ENCODE results near the gene OR4D9. TPM values are rescaled to one million over a fixed set of nuclear protein-coding genes. Genes with fewer than 3 reads are reported as not detected.
"Not testable (repeated sequence)": the region's sequence is repeated elsewhere in the genome, so short reads cannot be mapped to it uniquely, and the experiment has no call there.

The OR4D9 gene
- total and polyA plus RNA-seq, 2 donors, result not detected

DNA sequence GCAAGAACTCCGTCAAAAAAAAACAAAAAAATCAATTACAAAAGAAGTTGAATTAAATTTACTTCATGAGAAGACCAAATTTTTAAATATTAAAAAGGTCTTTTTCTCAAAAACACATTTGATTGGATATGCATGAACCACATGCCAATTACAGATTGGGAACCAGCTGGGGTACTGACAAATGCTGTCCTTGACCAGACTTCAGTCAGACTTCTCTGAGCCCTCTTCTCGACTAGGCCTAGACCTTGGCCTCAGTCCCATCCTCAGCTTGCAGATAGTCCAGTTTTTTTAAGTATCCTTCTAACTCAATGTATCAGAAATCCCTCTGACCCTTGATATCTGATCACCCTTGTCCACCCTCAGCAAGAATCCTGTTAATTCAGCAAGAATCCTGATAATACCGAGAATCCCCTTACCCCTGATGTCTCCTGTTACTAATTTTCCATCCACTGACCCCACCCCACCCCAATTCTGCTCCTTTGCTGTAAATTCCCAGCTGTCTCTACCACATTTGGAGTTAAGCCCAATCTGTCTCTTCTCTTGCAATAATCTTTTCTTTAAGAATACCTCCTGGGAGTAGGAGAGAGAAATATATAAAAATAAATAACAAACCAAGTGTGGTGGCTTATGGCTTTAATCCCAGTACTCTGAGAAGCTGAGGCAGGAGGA lies 30.9 kb downstream of the OR4D9 start:
- WGBS, result 64% methylated on average over 3 of the region's 3 CpGs
- no peak overlapping the region for H3K27ac ChIP-seq (ENCODE audit: low read depth)

DNA sequence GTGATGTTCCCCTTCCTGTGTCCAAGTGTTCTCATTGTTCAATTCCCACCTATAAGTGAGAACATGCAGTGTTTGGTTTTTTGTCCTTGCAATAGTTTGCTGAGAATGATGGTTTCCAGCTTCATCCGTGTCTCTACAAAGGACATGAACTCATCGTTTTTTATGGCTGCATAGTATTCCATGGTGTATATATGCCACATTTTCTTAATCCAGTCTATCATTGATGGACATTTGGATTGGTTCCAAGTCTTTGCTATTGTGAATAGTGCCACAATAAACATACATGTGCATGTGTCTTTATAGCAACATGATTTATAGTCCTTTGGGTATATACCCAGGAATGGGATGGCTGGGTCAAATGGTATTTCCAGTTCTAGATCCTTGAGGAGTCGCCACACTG lies 32.4 kb downstream of the OR4D9 start:
- WGBS, result 88% methylated on average over 3 of the region's 3 CpGs
- not testable (repeated sequence) for DNase-seq (ENCODE audit: extremely low spot score); H3K27ac ChIP-seq (ENCODE audit: low read depth); H3K36me3 ChIP-seq (ENCODE audit: insufficient read depth); H3K4me1 ChIP-seq (ENCODE audit: insufficient read depth); H3K4me3 ChIP-seq (ENCODE audit: low read depth, low read length)

More for the DNA sequence above, 30.9 kb downstream of the OR4D9 start:
- DNase-seq (ENCODE audit: extremely low spot score), result no peak
- Histone ChIP-seq H3K4me3 (ENCODE audit: low read depth, low read length) (no peak overlapping the region), H3K36me3 (ENCODE audit: insufficient read depth) (no peaks in the 10 kb centered on the region), H3K4me1 (ENCODE audit: insufficient read depth) (no peaks in the 10 kb centered on the region)

- no peaks in the 10 kb centered on the region for H3K36me3 ChIP-seq (ENCODE audit: insufficient read depth)
- WGBS, result 78% methylated on average over 3 of the region's 3 CpGs
These were observed 33.5 kb downstream of the OR4D9 start for GRCh38 chr11:59544869-59545178.

GRCh38 chr11:59545179-59546020 lies 34.1 kb downstream of the OR4D9 start:
- Histone ChIP-seq H3K4me1 (ENCODE audit: insufficient read depth) (no peaks in the 10 kb centered on the region), H3K27ac (ENCODE audit: low read depth) (no peak overlapping the region), H3K4me3 (ENCODE audit: low read depth, low read length) (no peak overlapping the region), H3K36me3 (ENCODE audit: insufficient read depth) (no peaks in the 10 kb centered on the region)
- DNase-seq (ENCODE audit: extremely low spot score), result no peak
- 91% methylated on average over 24 of the region's 24 CpGs for WGBS

More at GRCh38 chr11:59544869-59545178, 33.5 kb downstream of the OR4D9 start:
- Histone ChIP-seq H3K4me1 (ENCODE audit: insufficient read depth) (no peaks in the 10 kb centered on the region), H3K27ac (ENCODE audit: low read depth) (no peak overlapping the region), H3K4me3 (ENCODE audit: low read depth, low read length) (no peak overlapping the region)
- no peak for DNase-seq (ENCODE audit: extremely low spot score)

GRCh38 chr11:59547605-59548308 lies 36.4 kb downstream of the OR4D9 start:
- not testable (repeated sequence) for DNase-seq (ENCODE audit: extremely low spot score); H3K4me3 ChIP-seq (ENCODE audit: low read depth, low read length); H3K4me1 ChIP-seq (ENCODE audit: insufficient read depth); H3K27ac ChIP-seq (ENCODE audit: low read depth); H3K36me3 ChIP-seq (ENCODE audit: insufficient read depth)
- WGBS, result 77% methylated on average over 5 of the region's 5 CpGs

DNA sequence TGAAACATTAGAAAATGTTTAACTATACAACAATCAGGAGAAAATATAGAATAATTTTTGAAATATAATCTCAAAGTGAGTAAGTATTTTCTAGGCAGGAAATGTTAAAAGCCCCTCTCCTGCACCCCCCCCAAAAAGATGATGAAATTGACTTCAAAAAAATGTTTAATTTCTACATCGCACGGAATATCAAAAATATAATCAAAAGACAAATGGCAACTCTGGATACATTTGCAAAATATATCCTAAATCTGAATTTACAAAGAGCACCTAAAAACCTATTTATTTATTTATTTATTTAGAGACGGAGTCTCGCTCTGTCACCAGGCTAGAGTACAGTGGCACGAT lies 36.9 kb downstream of the OR4D9 start:
- WGBS, result 97% methylated on average over 5 of the region's 5 CpGs
- Histone ChIP-seq H3K4me1 (ENCODE audit: insufficient read depth) (no peaks in the 10 kb centered on the region), H3K27ac (ENCODE audit: low read depth) (no peak overlapping the region), H3K36me3 (ENCODE audit: insufficient read depth) (no peaks in the 10 kb centered on the region), H3K4me3 (ENCODE audit: low read depth, low read length) (no peak overlapping the region)
- DNase-seq (ENCODE audit: extremely low spot score), result no peak

DNA sequence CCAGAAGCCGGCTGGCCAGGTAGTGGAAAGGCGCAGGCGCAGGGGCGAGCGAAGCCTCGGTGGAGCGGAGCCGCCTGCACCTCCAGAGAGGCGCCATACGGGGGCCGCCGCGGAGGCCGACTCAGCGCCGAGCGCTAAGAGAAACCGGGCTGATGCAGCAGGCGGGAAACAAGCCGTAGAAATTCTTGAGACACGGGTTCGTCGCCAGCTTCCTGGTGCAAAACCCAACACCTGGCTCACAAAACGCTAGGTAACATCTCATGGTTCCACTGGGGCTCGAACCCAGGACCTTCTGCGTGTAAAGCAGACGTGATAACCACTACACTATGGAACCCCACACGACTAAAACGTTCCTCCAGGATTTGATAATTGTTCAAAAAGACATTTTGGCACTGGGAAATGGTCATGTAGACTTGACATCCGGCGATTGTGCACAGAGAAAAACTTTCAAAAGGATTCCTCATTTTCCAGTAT lies 39.1 kb downstream of the OR4D9 start:
- peak; percentile 94 for DNase-seq (ENCODE audit: extremely low spot score)
- Histone ChIP-seq H3K4me1 (ENCODE audit: insufficient read depth) (no peaks in the 10 kb centered on the region), H3K36me3 (ENCODE audit: insufficient read depth) (no peaks in the 10 kb centered on the region), H3K27ac (ENCODE audit: low read depth) (peak overlapping the region; percentile 53), H3K4me3 (ENCODE audit: low read depth, low read length) (peak overlapping the region; percentile 29)
- whole genome bisulfite sequencing, result under 1% methylated on average over 31 of the region's 31 CpGs

- WGBS, result under 1% methylated on average over 34 of the region's 34 CpGs
- no peaks in the 10 kb centered on the region for H3K36me3 ChIP-seq (ENCODE audit: insufficient read depth)
- peak overlapping the region; percentile 40 for H3K27ac ChIP-seq (ENCODE audit: low read depth)
- DNase-seq (ENCODE audit: extremely low spot score), result peak; percentile 89
- peak overlapping the region; percentile 29 for H3K4me3 ChIP-seq (ENCODE audit: low read depth, low read length)
- H3K4me1 ChIP-seq (ENCODE audit: insufficient read depth), result no peaks in the 10 kb centered on the region
These were observed 39.7 kb downstream of the OR4D9 start for GRCh38 chr11:59550842-59551658.

- DNase-seq (ENCODE audit: extremely low spot score), result peak; percentile 69
- no peaks in the 10 kb centered on the region for H3K4me1 ChIP-seq (ENCODE audit: insufficient read depth)
- peak overlapping the region; percentile 29 for H3K4me3 ChIP-seq (ENCODE audit: low read depth, low read length)
- no peaks in the 10 kb centered on the region for H3K36me3 ChIP-seq (ENCODE audit: insufficient read depth)
- WGBS, result 14% methylated on average over 30 of the region's 30 CpGs
- no peak overlapping the region for H3K27ac ChIP-seq (ENCODE audit: low read depth)
These were observed 40.6 kb downstream of the OR4D9 start for GRCh38 chr11:59551659-59552521.

- Histone ChIP-seq H3K27ac (ENCODE audit: low read depth) (no peak overlapping the region), H3K4me1 (ENCODE audit: insufficient read depth) (no peaks in the 10 kb centered on the region), H3K4me3 (ENCODE audit: low read depth, low read length) (no peak overlapping the region), H3K36me3 (ENCODE audit: insufficient read depth) (no peaks in the 10 kb centered on the region)
- DNase-seq (ENCODE audit: extremely low spot score), result no peak
- WGBS, result 59% methylated on average over 2 of the region's 2 CpGs
These were observed 41.5 kb downstream of the OR4D9 start for GRCh38 chr11:59552844-59553243.

DNA sequence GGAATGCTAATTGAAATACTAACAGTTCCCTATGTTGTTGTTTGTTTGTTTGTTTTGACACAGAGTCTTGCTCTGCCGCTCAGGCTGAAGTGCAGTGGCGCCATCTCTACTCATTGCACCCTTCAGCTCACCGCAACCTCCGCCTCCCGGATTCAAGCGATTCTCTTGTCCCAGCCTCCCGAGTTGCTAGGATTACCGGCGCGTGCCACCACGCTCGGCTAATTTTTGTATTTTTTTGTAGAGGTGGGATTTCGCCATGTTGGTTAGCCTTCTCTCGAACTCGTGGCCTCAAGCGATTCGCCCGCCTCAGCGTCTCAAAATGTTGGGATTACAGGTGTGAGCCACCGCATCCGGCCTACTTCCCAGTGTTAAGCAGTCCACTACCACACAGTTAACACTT lies 42.0 kb downstream of the OR4D9 start:
- Histone ChIP-seq H3K4me1 (ENCODE audit: insufficient read depth) (no peaks in the 10 kb centered on the region), H3K27ac (ENCODE audit: low read depth) (no peak overlapping the region), H3K36me3 (ENCODE audit: insufficient read depth) (no peaks in the 10 kb centered on the region), H3K4me3 (ENCODE audit: low read depth, low read length) (no peak overlapping the region)
- DNase-seq (ENCODE audit: extremely low spot score), result no peak
- 96% methylated on average over 21 of the region's 21 CpGs for WGBS

DNA sequence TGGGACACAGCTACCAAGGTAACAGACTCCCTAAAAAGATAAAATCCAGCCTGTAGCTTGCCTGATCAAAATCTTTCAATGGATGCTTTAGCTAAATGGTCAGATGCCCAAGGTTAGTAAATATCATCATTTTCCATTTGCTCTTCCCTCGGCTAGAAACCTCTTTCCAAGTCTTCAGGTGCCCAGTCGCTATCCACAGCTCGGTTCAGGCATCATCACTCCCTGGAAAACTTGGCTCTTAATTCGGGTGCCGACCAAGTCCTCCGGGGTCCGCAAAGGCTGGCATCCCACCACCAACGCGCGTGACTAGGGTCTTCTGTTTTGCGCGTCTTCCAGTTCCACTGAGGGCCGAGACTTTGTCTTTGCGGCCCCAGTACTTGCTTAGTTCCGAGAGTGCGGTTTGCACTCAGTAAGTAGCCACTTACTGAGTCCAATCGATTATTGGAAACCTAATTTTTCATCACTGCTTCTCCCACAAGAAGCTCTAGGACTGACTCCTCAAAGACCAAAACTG lies 44.3 kb downstream of the OR4D9 start:
- H3K27ac ChIP-seq (ENCODE audit: low read depth), result no peak overlapping the region
- WGBS, result 22% methylated on average over 17 of the region's 17 CpGs
- DNase-seq (ENCODE audit: extremely low spot score), result no peak
- H3K4me1 ChIP-seq (ENCODE audit: insufficient read depth), result no peaks in the 10 kb centered on the region
- no peaks in the 10 kb centered on the region for H3K36me3 ChIP-seq (ENCODE audit: insufficient read depth)
- peak overlapping the region; percentile 24 for H3K4me3 ChIP-seq (ENCODE audit: low read depth, low read length)
